GM18526 (cell line): ENCODE results near the gene IER3.

ENCODE experiments used
- POLR2A ChIP-seq: IDR thresholded peaks from 3 replicates; pipeline ENCODE4 v1.6.1; 2011; ENCODE audit not compliant: insufficient read length; ENCODE audit errors: extremely low read depth

IER3 gene

DNA sequence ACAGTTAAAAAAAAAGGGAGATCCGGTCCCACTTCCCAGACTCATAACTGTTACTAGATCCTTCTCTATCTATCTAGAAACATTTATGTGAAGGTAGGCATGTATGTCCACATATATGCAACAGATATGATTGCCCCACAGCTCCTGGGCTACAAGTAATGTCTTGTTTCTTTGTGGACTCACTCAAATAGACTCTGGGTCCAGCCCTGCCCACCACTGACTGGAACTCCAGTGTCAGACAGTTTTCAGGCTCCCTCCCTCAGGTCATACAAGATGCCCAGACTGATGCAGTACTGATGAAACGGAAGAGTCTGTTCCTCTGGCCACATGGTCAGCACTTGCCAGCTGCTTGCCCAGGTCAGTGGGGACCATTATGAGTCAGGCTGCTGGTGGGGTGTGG lies 30.8 kb upstream of the IER3 start:
- TF ChIP-seq POLR2A: no peak

DNA sequence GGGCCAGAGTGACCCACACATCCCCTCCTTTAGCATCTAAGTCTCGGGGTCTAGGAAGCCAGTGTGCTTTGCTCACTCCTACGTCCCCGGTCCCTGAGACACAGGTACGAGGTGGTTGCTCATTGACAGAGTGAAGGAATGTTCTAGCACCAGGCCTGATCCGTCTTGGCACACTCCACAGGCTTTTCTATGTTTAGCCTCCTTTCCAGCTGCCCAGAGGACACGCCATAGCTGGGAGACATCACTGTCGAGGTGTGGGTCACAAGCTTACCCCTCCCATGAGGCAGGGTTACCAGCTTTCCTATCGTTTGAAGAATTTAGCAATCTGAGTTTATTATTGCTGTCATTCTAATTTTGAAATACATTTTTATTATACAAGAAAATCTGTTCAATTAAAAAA lies 30.4 kb upstream of the IER3 start:
- no peak for TF ChIP-seq POLR2A

DNA sequence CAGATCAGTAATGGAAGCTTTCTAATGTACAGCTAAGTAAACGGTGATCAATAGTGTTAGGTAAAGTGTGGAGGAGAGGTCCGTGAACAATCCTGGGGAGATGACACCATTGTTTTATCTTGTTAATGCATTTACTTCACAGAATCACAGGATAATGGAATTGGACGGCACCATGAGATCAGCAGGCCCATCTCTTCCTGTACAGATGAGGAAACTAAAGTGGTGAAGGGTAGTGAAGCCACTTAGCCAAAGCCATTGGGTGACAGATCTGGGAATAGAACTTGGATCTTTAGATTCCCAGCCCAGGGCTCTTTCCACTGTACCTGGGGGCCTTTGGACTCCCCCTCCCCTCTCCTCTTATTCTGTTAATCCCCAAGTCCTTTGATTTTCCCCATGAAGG lies 26.2 kb upstream of the IER3 start:
- no peak for TF ChIP-seq POLR2A

DNA sequence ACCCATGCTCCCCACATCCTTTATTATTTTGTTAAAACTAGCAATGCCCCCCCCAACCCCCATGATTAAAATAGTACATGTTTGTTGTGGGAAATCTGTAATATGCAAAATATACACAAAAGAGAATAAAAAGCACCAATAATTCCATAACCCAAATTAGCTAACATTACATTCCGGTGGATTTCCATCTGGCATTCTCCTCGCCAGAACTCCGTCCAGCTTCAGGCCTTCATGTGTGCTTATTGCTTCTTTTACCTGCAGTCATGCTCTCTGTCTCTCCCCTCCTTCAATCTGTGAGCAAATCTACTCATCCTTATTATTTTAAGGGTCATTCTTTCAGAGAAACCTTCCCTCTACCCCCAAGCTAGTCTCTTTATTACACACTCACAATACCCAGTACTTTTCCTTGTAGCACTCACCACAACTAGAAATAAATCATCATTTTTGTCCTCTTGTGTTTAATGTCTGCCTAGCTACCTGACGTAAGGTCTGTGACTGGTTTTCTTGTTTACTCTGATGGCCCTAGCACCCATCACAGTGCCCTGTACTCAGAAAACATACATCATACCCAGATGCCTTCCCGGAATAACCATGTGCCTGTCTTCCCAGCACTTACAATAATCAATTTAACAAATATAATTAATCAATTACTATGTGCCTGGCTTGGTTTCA lies 25.6 kb upstream of the IER3 start:
- TF ChIP-seq POLR2A: no peak

DNA sequence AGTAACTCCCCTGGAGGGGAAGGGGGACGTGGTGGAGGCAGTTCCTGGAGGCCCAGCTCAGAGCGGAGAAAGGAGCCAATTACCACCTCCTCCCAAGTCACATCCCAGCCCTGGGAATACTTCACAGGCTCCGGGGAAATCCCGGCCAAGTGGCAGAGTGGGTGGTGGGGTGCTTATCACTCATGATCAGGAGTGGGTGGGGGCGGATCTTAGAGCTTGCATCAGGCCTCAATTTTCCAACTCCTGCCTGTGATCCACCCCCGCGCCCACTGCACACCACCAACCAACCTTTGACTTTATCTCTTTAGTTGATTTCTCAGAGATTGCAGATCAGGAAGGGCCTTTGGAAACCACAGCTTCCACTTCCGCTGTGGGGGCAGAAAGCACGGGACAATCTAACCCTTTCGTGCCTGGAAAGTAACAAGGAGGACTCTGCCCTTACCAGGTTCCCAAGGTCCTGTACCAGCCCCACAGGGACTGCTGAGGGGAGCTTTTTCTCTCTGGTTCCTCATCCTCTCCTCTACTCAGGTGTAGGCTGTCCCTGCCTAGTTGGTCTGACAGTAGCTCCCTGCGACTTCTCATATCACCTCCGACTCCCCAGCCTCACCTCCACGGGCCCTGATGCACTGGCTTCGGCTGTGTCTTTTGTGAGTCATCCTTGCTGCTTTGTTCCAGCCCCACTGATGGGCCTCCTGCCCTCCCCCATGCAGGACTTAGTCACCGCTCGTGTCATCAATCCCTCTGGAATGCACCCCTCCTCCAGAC lies 24.9 kb upstream of the IER3 start:
- no peak for TF ChIP-seq POLR2A

DNA sequence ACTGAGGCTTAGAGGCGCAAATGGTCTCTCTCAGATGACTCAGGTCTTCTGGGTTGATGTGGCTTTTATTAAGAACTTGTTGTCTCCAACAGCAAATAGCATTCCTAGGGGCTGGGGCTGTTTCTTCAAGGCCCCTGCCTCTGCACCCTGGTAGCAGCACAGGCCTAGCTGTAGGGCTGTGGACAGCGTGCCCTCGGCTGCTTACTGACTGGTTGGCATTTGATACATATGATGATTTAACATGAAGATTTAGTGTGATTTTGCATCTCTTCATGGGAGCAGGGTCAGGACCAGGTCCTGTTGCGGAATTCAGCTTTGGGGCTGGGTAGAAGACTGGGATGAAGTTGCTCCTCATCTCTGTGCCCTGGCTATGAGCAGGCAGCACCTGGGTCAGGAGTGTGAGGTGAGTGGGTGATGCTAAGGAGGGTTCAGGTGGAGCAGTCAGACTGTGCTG lies 24.3 kb upstream of the IER3 start:
- no peak for TF ChIP-seq POLR2A

DNA sequence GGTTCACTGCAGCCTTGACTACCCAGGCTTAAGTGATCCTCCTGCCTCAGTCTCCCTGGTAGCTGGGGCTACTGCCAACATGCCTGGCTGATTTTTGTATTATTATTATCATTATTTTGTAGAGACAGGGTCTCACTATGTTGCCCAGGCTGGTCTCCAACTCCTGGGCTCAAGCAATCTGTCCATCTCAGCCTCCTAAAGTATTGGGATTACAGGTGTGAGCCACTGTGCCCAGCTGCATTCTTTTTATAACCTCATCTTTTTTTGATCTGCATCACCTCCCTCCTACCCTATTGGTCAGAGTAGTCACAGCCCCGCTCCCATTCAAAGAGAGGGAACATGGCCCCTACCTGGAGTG lies 23.6 kb upstream of the IER3 start:
- TF ChIP-seq POLR2A: no peak

DNA sequence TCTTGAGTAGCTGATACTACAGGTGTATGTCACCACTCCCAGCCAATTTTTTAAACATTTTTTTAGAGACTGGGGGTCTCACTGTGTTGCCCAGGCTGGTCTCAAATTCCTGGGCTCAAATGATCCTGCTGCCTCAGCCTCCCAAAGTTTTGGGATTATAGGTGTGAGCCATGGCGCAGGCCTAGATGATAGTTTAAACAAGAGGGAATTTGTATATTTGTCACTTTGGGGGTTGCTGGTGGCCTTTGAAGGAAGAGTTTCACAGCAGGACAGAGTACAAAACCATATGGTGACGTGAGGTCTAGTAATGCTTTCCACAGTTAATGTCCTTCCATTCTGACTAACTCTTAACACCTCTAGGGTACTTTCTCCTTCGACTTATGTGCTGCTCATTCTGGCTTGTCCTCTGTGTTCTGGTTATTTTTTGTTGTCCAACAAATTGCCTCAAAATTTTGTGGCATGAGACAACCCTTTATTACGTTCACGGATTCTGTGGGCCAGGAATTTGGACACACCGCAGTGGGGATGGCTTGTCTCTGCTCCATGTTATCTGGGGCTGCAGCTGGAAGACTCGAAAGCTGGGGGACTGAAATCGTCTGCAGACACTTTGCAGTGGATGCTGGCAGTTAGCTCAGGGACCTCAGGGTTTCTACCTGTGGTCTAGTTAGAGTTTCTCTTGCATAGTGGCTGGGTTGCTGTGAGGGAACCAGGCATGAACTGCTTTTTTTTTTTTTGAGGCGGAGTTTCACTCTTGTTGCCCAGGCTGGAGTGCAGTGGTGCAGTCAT lies 23.0 kb upstream of the IER3 start:
- TF ChIP-seq POLR2A: no peak

DNA sequence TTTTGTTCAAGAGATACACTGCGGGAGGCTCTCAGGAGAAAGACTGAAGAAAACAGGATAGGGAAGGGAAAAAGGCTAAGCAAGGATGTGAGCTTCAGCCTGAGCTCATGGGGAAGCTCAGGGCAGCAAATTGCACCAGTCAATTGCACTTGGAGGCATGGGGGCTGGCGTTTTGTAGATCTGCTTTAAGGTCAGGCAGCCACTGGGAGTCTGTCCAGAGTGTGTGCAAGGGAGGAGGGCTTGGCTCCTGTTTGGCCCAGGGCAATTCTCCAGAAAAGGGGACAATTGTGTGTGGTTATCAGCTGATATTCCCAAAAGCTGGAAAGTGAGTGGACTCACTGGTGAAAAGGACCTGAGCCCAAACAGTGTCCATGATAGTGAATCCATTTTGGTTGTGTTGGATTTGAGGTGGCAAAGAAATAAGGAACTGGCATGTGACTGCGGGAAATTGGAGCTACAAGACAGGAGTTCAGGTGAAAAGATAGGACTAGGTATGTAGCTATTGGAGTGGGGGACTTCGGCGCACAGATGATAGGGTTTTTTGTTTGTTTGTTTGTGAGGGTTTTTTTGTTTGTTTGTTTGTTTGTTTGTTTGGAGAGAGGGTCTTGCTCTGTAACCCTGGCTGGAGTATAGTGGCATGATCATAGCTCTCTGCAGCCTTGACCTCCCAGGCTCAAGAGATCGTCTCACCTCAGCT lies 22.3 kb upstream of the IER3 start:
- no peak for TF ChIP-seq POLR2A

DNA sequence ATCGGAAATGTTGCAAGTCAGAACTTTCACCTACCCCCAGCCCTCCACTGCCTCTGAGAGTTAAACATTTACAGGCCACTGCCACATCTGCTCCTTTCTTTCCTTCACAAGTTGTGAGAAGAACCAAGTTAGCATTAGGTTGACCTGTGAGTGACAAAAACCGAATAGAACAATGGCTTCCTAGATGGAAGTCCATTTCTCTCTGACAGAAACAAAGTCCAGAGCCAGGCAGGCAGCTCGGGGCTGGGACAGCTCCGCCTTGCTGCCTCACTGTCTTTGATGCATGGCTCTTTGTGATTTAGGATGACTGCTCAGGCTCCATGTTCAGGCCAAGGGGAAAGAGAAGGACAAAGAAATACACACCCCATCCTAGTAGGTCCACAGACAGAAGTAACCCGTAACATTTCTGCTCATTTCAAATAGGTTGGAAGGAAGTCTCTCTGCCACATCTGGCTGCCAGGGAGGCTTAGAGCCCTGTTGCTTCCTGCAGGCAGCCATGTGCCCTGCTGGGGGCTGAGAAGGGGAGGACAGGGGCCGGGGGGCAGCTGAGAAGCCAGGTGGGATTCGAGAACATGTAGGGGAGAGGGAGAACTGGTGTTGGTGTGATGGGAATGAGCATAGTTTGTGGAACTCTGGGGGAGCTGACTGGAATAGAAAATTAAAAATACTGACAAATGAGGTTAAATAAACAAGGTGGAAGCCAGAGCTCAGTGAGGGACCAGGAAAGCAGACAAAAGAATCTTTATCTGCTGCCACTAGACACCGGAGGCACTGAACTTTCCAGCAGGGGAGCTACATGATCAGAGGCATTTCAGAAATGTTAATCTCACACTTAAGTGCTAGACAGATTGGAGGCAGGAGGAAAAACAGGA lies 19.5 kb upstream of the IER3 start:
- TF ChIP-seq POLR2A: no peak

DNA sequence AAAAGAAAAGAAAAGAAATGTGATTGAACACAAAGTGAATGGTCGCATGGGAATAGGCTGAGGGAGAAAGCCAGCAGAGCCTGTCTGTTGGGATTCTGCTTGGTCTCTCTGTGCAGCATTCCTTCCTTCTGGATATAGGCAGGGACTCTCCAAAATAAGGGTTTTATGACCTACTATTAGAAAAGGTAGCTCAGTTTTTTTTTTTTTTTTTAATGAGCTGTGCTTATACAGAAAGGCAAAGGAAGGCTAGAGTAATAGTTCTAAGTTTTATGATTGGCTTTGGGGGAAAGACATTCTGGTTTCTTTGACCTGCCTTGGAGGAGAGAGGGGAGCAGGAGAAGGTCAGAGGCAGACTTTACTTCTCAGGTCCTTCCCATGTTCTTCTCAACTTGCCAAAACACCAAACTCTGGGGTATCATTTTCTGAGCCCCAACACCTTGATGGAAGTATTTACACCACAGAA lies 18.8 kb upstream of the IER3 start:
- TF ChIP-seq POLR2A: no peak

DNA sequence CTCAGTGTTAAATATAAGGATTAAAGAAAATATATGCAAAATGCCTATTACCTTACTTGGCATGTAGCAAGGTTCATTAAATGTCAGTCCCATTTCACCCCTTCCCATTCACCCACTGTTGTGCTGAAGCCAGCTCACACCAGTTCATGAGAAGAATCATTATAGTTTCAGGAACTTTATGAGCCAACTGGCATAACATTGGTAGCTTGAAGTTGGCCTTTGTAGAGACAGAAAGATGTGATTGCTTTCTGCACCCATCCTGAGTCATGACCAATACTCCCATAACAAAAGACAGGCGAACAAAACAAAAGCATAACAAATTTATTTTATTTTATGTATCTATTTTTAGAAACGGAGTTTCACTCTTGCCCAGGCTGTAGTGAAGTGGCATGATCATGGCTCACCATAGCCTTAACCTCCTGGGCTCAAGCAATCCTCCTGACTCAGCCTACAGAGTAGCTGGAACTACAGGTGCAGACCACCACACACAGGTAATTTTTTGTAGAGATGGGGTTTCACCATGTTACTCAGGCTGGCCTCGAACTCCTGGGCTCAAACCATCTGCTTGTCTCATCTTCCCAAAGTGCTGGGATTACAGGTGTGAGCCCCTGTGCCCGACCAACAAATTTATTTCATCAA lies 17.6 kb upstream of the IER3 start:
- TF ChIP-seq POLR2A: no peak

DNA sequence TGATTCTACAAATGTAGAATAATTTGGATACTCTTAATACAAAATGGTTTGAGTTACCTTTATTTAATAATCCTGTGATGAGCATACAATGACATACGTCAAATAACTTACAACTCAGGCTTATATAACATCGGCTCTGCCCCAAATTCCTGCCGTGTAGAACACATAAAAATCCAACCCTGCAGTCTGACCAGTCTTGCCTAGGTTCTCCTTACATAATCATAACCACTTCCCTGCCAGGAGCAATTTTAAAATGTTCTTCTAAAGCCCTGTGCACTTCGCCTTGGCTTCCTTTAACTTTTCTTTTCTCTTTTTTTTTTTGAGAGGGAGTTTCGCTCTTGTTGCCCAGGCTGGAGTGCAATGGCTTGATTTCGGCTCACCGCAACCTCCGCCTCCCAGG lies 16.2 kb upstream of the IER3 start:
- no peak for TF ChIP-seq POLR2A
